ENCODE measurements around the gene TUBB4A. TPM values are rescaled to one million over a fixed set of nuclear protein-coding genes. Genes with fewer than 3 reads are reported as not detected.

TUBB4A gene
- total and polyA plus RNA-seq, 2 of the 8 experiments (the other 6 are each of a cell fraction or from before 2014, with no cell fraction given) = 16.8 to 30.4 TPM

DNA sequence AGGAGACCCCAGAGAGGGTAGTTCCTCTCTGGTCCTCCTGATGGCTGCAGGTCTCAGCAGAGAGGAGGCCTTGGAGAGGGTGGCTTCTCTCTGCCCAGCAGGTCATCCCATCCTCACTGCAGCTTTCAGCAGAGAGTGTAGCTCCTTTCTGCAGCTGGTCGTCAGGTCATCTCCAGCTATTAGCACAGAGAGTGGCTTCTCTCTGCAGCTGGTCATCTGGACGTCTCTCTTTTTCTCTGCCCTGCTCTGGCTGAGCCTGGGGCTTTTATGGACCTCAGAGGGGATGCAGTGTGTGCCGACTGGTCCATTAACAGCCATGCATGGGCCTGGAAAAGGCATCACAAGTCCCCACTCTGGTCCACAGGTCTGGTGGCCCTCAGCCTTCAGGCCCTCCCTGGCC is 49.0 kb upstream of the TUBB4A start:
- TF ChIP-seq, protein P1, sequence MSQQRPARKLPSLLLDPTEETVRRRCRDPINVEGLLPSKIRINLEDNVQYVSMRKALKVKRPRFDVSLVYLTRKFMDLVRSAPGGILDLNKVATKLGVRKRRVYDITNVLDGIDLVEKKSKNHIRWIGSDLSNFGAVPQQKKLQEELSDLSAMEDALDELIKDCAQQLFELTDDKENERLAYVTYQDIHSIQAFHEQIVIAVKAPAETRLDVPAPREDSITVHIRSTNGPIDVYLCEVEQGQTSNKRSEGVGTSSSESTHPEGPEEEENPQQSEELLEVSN (IDR thresholded peaks at IDR 0.05) = no peak
- TF ChIP-seq SIN3A (conservative IDR thresholded peaks at IDR 0.05 in 1 of 2, IDR thresholded peaks at IDR 0.05 in 1 of 2; ENCODE audit: low read depth in 1 of 2, low read length in 2 of 2) (no peak), RAD21 (IDR thresholded peaks at IDR 0.05 in 1 of 2, conservative IDR thresholded peaks at IDR 0.05 in 1 of 2; ENCODE audit: low read depth in 2 of 2, low read length in 2 of 2) (no peak), KDM1A (IDR thresholded peaks at IDR 0.05; ENCODE audit: borderline replicate concordance, low read length) (no peak), HDAC2 (IDR thresholded peaks at IDR 0.05; ENCODE audit: borderline replicate concordance in 1 of 2, low read depth in 2 of 2, low read length in 2 of 2) (no peak)
- H3K4ac ChIP-seq (replicated peaks; ENCODE audit: insufficient read length, low read depth, low read length) = no peak overlapping the region
- no peak overlapping the region for H3K23ac ChIP-seq (ENCODE audit: insufficient read length)
- no peaks in the 10 kb centered on the region for H4K20me1 ChIP-seq (replicated peaks in 1 of 2; ENCODE audit: control insufficient read depth in 1 of 2, insufficient read depth in 2 of 2, low read length in 2 of 2)
- H3K56ac ChIP-seq (replicated peaks; ENCODE audit: insufficient read length, low read depth, low read length) = no peak overlapping the region
- H3K18ac ChIP-seq (ENCODE audit: extremely low read depth, low read length) = peak overlapping the region; percentile 60
- no peak overlapping the region for H3K27ac ChIP-seq (ENCODE audit: low read depth, low read length)
- peak overlapping the region; percentile 83 for H4K8ac ChIP-seq (ENCODE audit: extremely low read depth, insufficient read depth, low read length)
- 70% methylated on average over 3 of the region's 3 CpGs; no CpG with 5 or more reads in 1 of the 2 experiments for WGBS, 2 experiments (ENCODE audit: extremely low coverage in 1 of 2, insufficient coverage in 1 of 2, insufficient read length in 1 of 2, insufficient replicate concordance in 2 of 2, low coverage in 1 of 2, low lambda C conversion rate in 2 of 2, missing lambda C conversion rate in 1 of 2)
- H4K5ac ChIP-seq (ENCODE audit: insufficient read length, low read depth, low read length) = peak overlapping the region; percentile 21
- no peaks in the 10 kb centered on the region for H3K36me3 ChIP-seq (ENCODE audit: control insufficient read depth in 2 of 4, insufficient read depth in 4 of 4, low read length in 3 of 4)
- no peak for FAIRE-seq
- peaks cover 0 to 5% (median 3%) of the 10 kb centered on the region in 4 experiments; a peak in 4 of 7 replicates for H3K4me1 ChIP-seq (replicated peaks in 1 of 4; ENCODE audit: control insufficient read depth in 3 of 4, insufficient read depth in 4 of 4, low read length in 3 of 4)
- no peak overlapping the region for H2AK5ac ChIP-seq (ENCODE audit: low read depth, low read length)
- peaks cover 4% of the 10 kb centered on the region in 2 experiments; a peak in 2 of 4 replicates for H3K9me3 ChIP-seq (ENCODE audit: insufficient read depth in 2 of 2, low read depth in 1 of 2, low read length in 1 of 2)
- DNase-seq (ENCODE audit: low read depth in 1 of 2, low spot score in 2 of 2) = no peak
- ChIA-PET CTCF (ENCODE audit: partially characterized antibody) (interaction anchor here (0.6 to 2.8 kb wide), 16 partner anchors 10 to 217 kb away, joined by 3 to 11 read pairs (median 4); partner anchors contain the start of gene DENND1C), POLR2A (ENCODE audit: partially characterized antibody) (interaction anchor here (1.0 to 2.9 kb wide), 5 partner anchors 10 to 40 kb away, joined by 3 to 10 read pairs (median 5); partner anchors contain the start of genes CD70 and TNFSF9)
- H3K23me2 ChIP-seq (ENCODE audit: low read depth, low read length) = peaks cover 3% of the 10 kb centered on the region; the same call in 1 of the 2 replicates
- no peak overlapping the region for H3K14ac ChIP-seq (ENCODE audit: insufficient read length)
- H4K91ac ChIP-seq (replicated peaks; ENCODE audit: insufficient read length, low read length) = peak overlapping the region; percentile 65
- H3K79me2 ChIP-seq (ENCODE audit: control insufficient read depth in 1 of 2, insufficient read depth in 2 of 2, low read length in 2 of 2) = no peaks in the 10 kb centered on the region
- no peak overlapping the region for H3K9ac ChIP-seq (replicated peaks in 1 of 4; ENCODE audit: extremely low read depth in 1 of 4, low read depth in 3 of 4, low read length in 3 of 4)
- H2BK5ac ChIP-seq (ENCODE audit: low read depth, low read length) = no peak overlapping the region
- no peaks in the 10 kb centered on the region for H3K27me3 ChIP-seq (replicated peaks in 1 of 4; ENCODE audit: control insufficient read depth in 3 of 4, extremely low read depth in 1 of 4, insufficient read depth in 3 of 4, low read length in 3 of 4)
- H3K4me3 ChIP-seq (ENCODE audit: extremely low read depth in 1 of 4, insufficient read depth in 2 of 4, low read depth in 3 of 4, low read length in 4 of 4) = no peak overlapping the region
- no peaks in the 10 kb centered on the region for H3K79me1 ChIP-seq (ENCODE audit: low read depth, low read length)
- H2BK120ac ChIP-seq (replicated peaks; ENCODE audit: low read depth, low read length) = peak overlapping the region; percentile 64
- peak overlapping the region; percentile 75; the same call in 1 of the 2 replicates for H2BK12ac ChIP-seq (ENCODE audit: low read depth, low read length)
- H2BK20ac ChIP-seq (ENCODE audit: low read length) = peak overlapping the region; percentile 61; the same call in 1 of the 2 replicates
- peak overlapping the region; percentile 72; the same call in 1 of the 2 replicates for H2BK15ac ChIP-seq (ENCODE audit: low read length)
- 0 out of 2 replicates have a peak overlapping the region, but pooled peaks have one; percentile 91 for H2AFZ ChIP-seq (ENCODE audit: low read length)
- H3K4me2 ChIP-seq (ENCODE audit: insufficient read depth in 1 of 2, low read depth in 2 of 2, low read length in 2 of 2) = no peak overlapping the region

Data from H1 (cell line).